Body of pancreas (tissue), 4 donors: Measurements from ENCODE around the gene KCTD5.
"Not testable (repeated sequence)": the region's sequence is repeated elsewhere in the genome, so short reads cannot be mapped to it uniquely, and the experiment has no call there.

Experiments
- POLR2A ChIP-seq, 3 donors: fragments of 450-650 bp; IDR thresholded peaks; one replicate each; pipeline ENCODE4 v1.6.1; 2016; ENCODE audit warnings: antibody characterized with exemption in 3 of 3, mild to moderate bottlenecking in 2 of 3
- TF ChIP-seq, protein P1 (sequence below), 7 experiments: fragments of 450-650 bp in 4 of 7; fragments of 200-600 bp in 3 of 7; sonication (generic) in 3 of 7; IDR thresholded peaks; one replicate each; pipeline ENCODE4 v1.5.1; 2016 to 2019; ENCODE audit warnings: antibody characterized with exemption in 7 of 7

DNA sequence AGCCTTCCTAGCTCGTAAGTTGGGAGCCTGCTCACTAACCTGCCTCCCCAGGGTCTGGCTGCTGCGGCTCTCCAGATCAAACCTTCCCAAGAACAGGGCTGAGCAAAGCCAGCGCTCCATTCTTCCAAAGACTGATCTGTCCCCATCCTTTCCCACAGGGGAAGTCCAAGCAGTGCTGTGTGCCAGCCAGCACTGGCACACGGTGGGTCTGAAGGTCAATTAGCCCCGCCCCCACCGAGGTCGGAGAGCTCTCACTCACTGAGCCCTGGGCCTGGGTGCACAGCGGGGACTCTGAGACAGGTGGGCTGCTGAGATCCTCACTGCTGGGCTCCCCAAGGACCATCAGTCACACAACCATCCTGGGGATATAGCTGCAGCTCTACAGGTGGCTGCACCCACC, 27.4 kb upstream of the KCTD5 start:
- TF ChIP-seq, protein P1, sequence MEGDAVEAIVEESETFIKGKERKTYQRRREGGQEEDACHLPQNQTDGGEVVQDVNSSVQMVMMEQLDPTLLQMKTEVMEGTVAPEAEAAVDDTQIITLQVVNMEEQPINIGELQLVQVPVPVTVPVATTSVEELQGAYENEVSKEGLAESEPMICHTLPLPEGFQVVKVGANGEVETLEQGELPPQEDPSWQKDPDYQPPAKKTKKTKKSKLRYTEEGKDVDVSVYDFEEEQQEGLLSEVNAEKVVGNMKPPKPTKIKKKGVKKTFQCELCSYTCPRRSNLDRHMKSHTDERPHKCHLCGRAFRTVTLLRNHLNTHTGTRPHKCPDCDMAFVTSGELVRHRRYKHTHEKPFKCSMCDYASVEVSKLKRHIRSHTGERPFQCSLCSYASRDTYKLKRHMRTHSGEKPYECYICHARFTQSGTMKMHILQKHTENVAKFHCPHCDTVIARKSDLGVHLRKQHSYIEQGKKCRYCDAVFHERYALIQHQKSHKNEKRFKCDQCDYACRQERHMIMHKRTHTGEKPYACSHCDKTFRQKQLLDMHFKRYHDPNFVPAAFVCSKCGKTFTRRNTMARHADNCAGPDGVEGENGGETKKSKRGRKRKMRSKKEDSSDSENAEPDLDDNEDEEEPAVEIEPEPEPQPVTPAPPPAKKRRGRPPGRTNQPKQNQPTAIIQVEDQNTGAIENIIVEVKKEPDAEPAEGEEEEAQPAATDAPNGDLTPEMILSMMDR (IDR thresholded peaks at IDR 0.05) = not testable (repeated sequence)
- TF ChIP-seq POLR2A (IDR thresholded peaks at IDR 0.05) = not testable (repeated sequence)
